ENCODE results near the gene DHRS1. TPM values are rescaled to one million over a fixed set of nuclear protein-coding genes. Genes with fewer than 3 reads are reported as not detected.

Gene DHRS1
- total RNA-seq, 1 experiment from 2014 or later, result 8.9 TPM

- no peak for TF ChIP-seq REST (IDR thresholded peaks at IDR 0.05; ENCODE audit: insufficient read depth in 1 of 2, low read depth in 2 of 2, low read length in 1 of 2)
- TF ChIP-seq CTCF (IDR thresholded peaks at IDR 0.05), result no peak
- no peaks in the 10 kb centered on the region for H3K4me1 ChIP-seq (ENCODE audit: control insufficient read depth, insufficient read depth, low read length)
- H3K4me3 ChIP-seq (ENCODE audit: low read depth in 2 of 2, low read length in 2 of 2), result no peak overlapping the region
- ChIA-PET CTCF (no interaction called here), POLR2A (interaction anchor here (0.5 kb wide), 1 partner anchor 71 kb away, joined by 3 read pairs; no protein-coding TSS in a partner anchor)
- no peak overlapping the region for H3K27ac ChIP-seq (ENCODE audit: low read length)
- DNase-seq (ENCODE audit: low read depth, low spot score) (no peak), ATAC-seq (no peak)
- intact Hi-C loops (cut with micrococcal nuclease; ENCODE audit: unreplicated experiment), result no loop called here
- in situ Hi-C loops (cut with HindIII; ENCODE audit: low pct_unique_long_range_greater_than_20kb, low sequenced_read_pairs), result no loop called here
- no peaks in the 10 kb centered on the region for H3K27me3 ChIP-seq (ENCODE audit: control insufficient read depth, insufficient read depth, low read length)
- H3K36me3 ChIP-seq (ENCODE audit: control insufficient read depth, insufficient read depth, low read length), result no peaks in the 10 kb centered on the region
- no TSS peak for BruUV-seq (replicated peaks)
- no peaks in the 10 kb centered on the region for H3K9me3 ChIP-seq (ENCODE audit: control insufficient read depth, insufficient read depth, low read depth, low read length)
Measured at GRCh38 chr14:24311837-24312615, 12.4 kb upstream of the DHRS1 start.

- H3K4me1 ChIP-seq (ENCODE audit: control insufficient read depth, insufficient read depth, low read length), result no peaks in the 10 kb centered on the region
- CTCF ChIA-PET, result no interaction called here
- no peak within 1 kb of the TSS for H3K4me3 ChIP-seq (ENCODE audit: low read depth in 2 of 2, low read length in 2 of 2)
- TF ChIP-seq CTCF (IDR thresholded peaks at IDR 0.05), result no peak
- no peak for TF ChIP-seq TCF7L2 (IDR thresholded peaks at IDR 0.05; ENCODE audit: low read depth, low read length)
- H3K9me3 ChIP-seq (ENCODE audit: control insufficient read depth, insufficient read depth, low read depth, low read length), result no peaks in the 10 kb centered on the region
- H3K27ac ChIP-seq (ENCODE audit: low read length), result no peak within 1 kb of the TSS
- H3K36me3 ChIP-seq (ENCODE audit: control insufficient read depth, insufficient read depth, low read length), result no peaks in the 10 kb centered on the region
- no peak for ATAC-seq
- in situ Hi-C loops (cut with HindIII; ENCODE audit: low pct_unique_long_range_greater_than_20kb, low sequenced_read_pairs), result no loop called here
- POLR2A ChIA-PET, result interaction anchor here (0.5 kb wide), 1 partner anchor 70 kb away, joined by 3 read pairs; no protein-coding TSS in a partner anchor
- DNase-seq (ENCODE audit: low read depth, low spot score), result no peak
- no peaks in the 10 kb centered on the region for H3K27me3 ChIP-seq (ENCODE audit: control insufficient read depth, insufficient read depth, low read length)
- no TSS peak for BruUV-seq (replicated peaks)
- intact Hi-C loops (cut with micrococcal nuclease; ENCODE audit: unreplicated experiment), result no loop called here
Measured at GRCh38 chr14:24310646-24311604, 11.3 kb upstream of the DHRS1 start, which contains the start of gene LTB4R. TSS of gene LTB4R (plus strand) at chr14:24311502. CDS start at chr14:24315652, 4,150 bp downstream.

Data from Panc1 (cell line).